K562 (cell line): Measurements from ENCODE around the gene ACSL5. TPM values are rescaled to one million over a fixed set of nuclear protein-coding genes. Genes with fewer than 3 reads are reported as not detected.

Source experiments
- ATAC-seq: fragments of 200-7000 bp; cut with Tn5 transposase; 3 replicates; pipeline ENCODE4 v1.9.1; 2020; ENCODE audit warnings: moderate library complexity
- BruUV-seq: library from RNA; stranded (reverse); fragments of 400-500 nt; replicated peaks from 2 replicates; lab custom pipeline; 2021; lab: Mats Ljungman, UMichigan
- CTCF ChIA-PET: fragments of 300-600 bp; formaldehyde crosslinking; extraction: SDS; loops from one replicate; lab custom pipeline; 2021; ENCODE audit warnings: low intra/inter-chr PET ratio; lab: Yijun Ruan, JAX
- POLR2A ChIA-PET: fragments of 300-600, 350-650 bp; sonication (Branson Sonifier 250); formaldehyde crosslinking; extraction: SDS; loops from one replicate; lab custom pipeline; 2021; ENCODE audit warnings: antibody characterized with exemption, inconsistent platforms; lab: Yijun Ruan, JAX
- DNase-seq, 4 experiments: peaks; one replicate each; pipeline versions ENCODE4 v3.0.0 to v3.0.0-alpha.2; 2011 to 2018; ENCODE audit warnings: low spot score in 3 of 4, mixed read lengths in 3 of 4; ENCODE audit errors: extremely low read depth in 1 of 4
- FAIRE-seq: peaks from 2 replicates; lab custom pipeline; 2011; peaks lifted over from hg19 to GRCh38; lab: Jason Lieb, UNC
- H2AFZ ChIP-seq: 2 replicates; pipeline ENCODE4 v1.6.0; 2011; ENCODE audit warnings: low read depth, low read length, control low read depth, inconsistent platforms
- H3K27ac ChIP-seq: fragments of 200-600 bp; 3 replicates; pipeline ENCODE4 v1.8.0; 2011; ENCODE audit warnings: low read depth, mild to moderate bottlenecking, control low read depth, inconsistent platforms, low read length, moderate library complexity, mixed read lengths; ENCODE audit errors: extremely low read depth
- H3K27me3 ChIP-seq, 2 experiments: fragments of 300-600 bp in 1 of 2; 2 replicates in 1 of 2; 3 replicates in 1 of 2; pipeline versions ENCODE4 v1.6.0 to v1.8.0; 2011; ENCODE audit warnings: inconsistent platforms in 2 of 2, low read length in 2 of 2, mild to moderate bottlenecking in 1 of 2, mixed read lengths in 1 of 2, moderate library complexity in 1 of 2; ENCODE audit not compliant: control insufficient read depth in 2 of 2, insufficient read depth in 2 of 2
- H3K36me3 ChIP-seq: fragments of 300-600 bp; 3 replicates; pipeline ENCODE4 v1.8.0; 2011; ENCODE audit warnings: mild to moderate bottlenecking, low read length, inconsistent platforms; ENCODE audit not compliant: control insufficient read depth, insufficient read depth
- H3K4me1 ChIP-seq, 2 experiments: fragments of 200-600 bp in 1 of 2; replicated peaks in 1 of 2; 2 replicates in 1 of 2; 3 replicates in 1 of 2; pipeline versions ENCODE4 v1.5.1 to v1.8.0; 2011; ENCODE audit warnings: inconsistent platforms in 2 of 2, low read length in 2 of 2, mild to moderate bottlenecking in 1 of 2, mixed read lengths in 1 of 2, moderate library complexity in 1 of 2; ENCODE audit not compliant: control insufficient read depth in 2 of 2, insufficient read depth in 2 of 2
- H3K4me2 ChIP-seq: 2 replicates; pipeline ENCODE4 v1.6.1; 2011; ENCODE audit warnings: low read length, control low read depth, inconsistent platforms, mixed read lengths; ENCODE audit not compliant: insufficient read depth
- H3K4me3 ChIP-seq: fragments of 200-600 bp; sonication (generic), shearing (Covaris generic); 2 replicates; pipeline ENCODE4 v1.5.1; 2016; ENCODE audit warnings: control low read depth, inconsistent platforms
- H3K79me2 ChIP-seq: fragments of 200-600 bp; 3 replicates; pipeline ENCODE4 v1.8.0; 2011; ENCODE audit warnings: low read length, inconsistent platforms; ENCODE audit not compliant: control insufficient read depth, insufficient read depth
- H3K9ac ChIP-seq, 2 experiments: 2 replicates each; pipeline versions ENCODE4 v1.6.0 to v1.6.1; 2011; ENCODE audit warnings: low read depth in 2 of 2, low read length in 2 of 2, control low read depth in 1 of 2, inconsistent platforms in 1 of 2, mild to moderate bottlenecking in 1 of 2, mixed read lengths in 1 of 2; ENCODE audit not compliant: insufficient read depth in 1 of 2
- H3K9me1 ChIP-seq: one replicate; pipeline ENCODE4 v1.6.0; 2011; ENCODE audit warnings: inconsistent platforms, mild to moderate bottlenecking, low read length, moderate library complexity; ENCODE audit not compliant: control insufficient read depth, insufficient read depth
- H3K9me3 ChIP-seq: replicated peaks from 2 replicates; pipeline ENCODE4 v1.5.1; 2011; ENCODE audit warnings: low read depth, low read length, inconsistent platforms; ENCODE audit not compliant: control insufficient read depth, insufficient read depth
- H4K20me1 ChIP-seq: replicated peaks from 2 replicates; pipeline ENCODE4 v1.6.1; 2011; ENCODE audit warnings: low read length, inconsistent platforms, mixed read lengths; ENCODE audit not compliant: control insufficient read depth, insufficient read depth
- HMG20B ChIP-seq: fragments of 250-450 bp; sonication (Bioruptor Pico); IDR thresholded peaks from 2 replicates; pipeline ENCODE4 v1.5.0; 2021; ENCODE audit warnings: mild to moderate bottlenecking
- IFI16 ChIP-seq: fragments of 250-450 bp; sonication (Bioruptor Pico); IDR thresholded peaks from 2 replicates; pipeline ENCODE4 v2.1.2; 2022; ENCODE audit warnings: mild to moderate bottlenecking, inconsistent platforms
- KLF16 ChIP-seq: IDR thresholded peaks from 2 replicates; pipeline ENCODE4 v1.6.1; 2016; ENCODE audit warnings: antibody characterized with exemption
- MED1 ChIP-seq: sonication (generic); formaldehyde crosslinking; IDR thresholded peaks from 2 replicates; pipeline ENCODE4 v1.8.1; 2023; ENCODE audit warnings: missing genetic modification reagents, borderline replicate concordance
- NBN ChIP-seq: fragments of 450-650 bp; IDR thresholded peaks from 2 replicates; pipeline ENCODE4 v1.6.1; 2016; ENCODE audit warnings: low read depth, mild to moderate bottlenecking
- SMC3 ChIP-seq: conservative IDR thresholded peaks from 2 replicates; pipeline ENCODE4 v1.6.1; 2011; ENCODE audit warnings: low read depth, low read length, improper control_type of control experiment; ENCODE audit not compliant: insufficient read depth
- ZBED1 ChIP-seq: IDR thresholded peaks from 2 replicates; pipeline ENCODE4 v1.6.1; 2014
- ZKSCAN3 ChIP-seq: fragments of 250-450 bp; sonication (Bioruptor Pico); IDR thresholded peaks from 2 replicates; pipeline ENCODE4 v1.4.0; 2020
- ZNF311 ChIP-seq: fragments of 250-450 bp; sonication (Bioruptor Pico); IDR thresholded peaks from 2 replicates; pipeline ENCODE4 v1.4.0; 2020; ENCODE audit warnings: mild to moderate bottlenecking, moderate library complexity
- WGBS: fragments of 100-300 bp; shearing (Covaris generic); methylation state at CpG from one replicate; pipeline ENCODE4 v1.1.6; 2016; ENCODE audit warnings: low coverage, mixed read lengths; ENCODE audit not compliant: insufficient coverage; ENCODE audit errors: missing lambda C conversion rate; 5-methylcytosine and 5-hydroxymethylcytosine counted together
- in situ Hi-C: fragments of 300-500 bp; cut with MboI; formaldehyde crosslinking; loops from 4 replicates; pipeline ENCODE4 v1.15.0; 2018; ENCODE audit warnings: inconsistent platforms, mixed read lengths
- intact Hi-C: fragments of 100-400 bp; cut with micrococcal nuclease; formaldehyde crosslinking; loops from 2 replicates; pipeline ENCODE4 v1.14.2; 2022
- polyA plus RNA-seq, 8 experiments: library from polyadenylated mRNA; depleted of rRNA in 4 of 8; stranded (reverse) in 5 of 8; unstranded in 3 of 8; fragments of >200 nt; fragmentation: Nextera tagmentation in 2 of 8; fragmentation: Illumina TruSeq in 1 of 8; extraction: Ambion mirVana in 2 of 8; extraction: Trizol in 1 of 8; gene quantifications; 2 replicates each; pipeline versions ENCODE4 v1.2.1 to v1.2.3, GENCODE V29; 2011 to 2014; ENCODE audit warnings: inconsistent platforms in 1 of 8, missing spikeins in 1 of 8
- total RNA-seq, 7 experiments: library from RNA; depleted of rRNA in 6 of 7; stranded (reverse); fragments of >200 nt in 6 of 7; fragmentation: Illumina TruSeq in 2 of 7; extraction: Trizol in 2 of 7; gene quantifications; 2 replicates each; pipeline versions ENCODE4 v1.2.1 to v1.2.3, GENCODE V29; 2011 to 2021; ENCODE audit warnings: low replicate concordance in 1 of 7
- TF ChIP-seq, protein P1 (sequence below): fragments of 250-450 bp; sonication (Bioruptor Pico); IDR thresholded peaks from 2 replicates; pipeline ENCODE4 v1.5.0; 2021; ENCODE audit warnings: mild to moderate bottlenecking, borderline replicate concordance
- TF ChIP-seq, protein P2 (sequence below): IDR thresholded peaks from 2 replicates; pipeline ENCODE4 v1.6.1; 2012; ENCODE audit warnings: low read depth, low read length, improper control_type of control experiment, borderline replicate concordance
- TF ChIP-seq, protein P3 (sequence below): fragments of 250-450 bp; sonication (Bioruptor Pico); IDR thresholded peaks from 2 replicates; pipeline ENCODE4 v1.5.0; 2020; ENCODE audit warnings: mild to moderate bottlenecking
- TF ChIP-seq, protein P4 (sequence below): fragments of 450-650 bp; IDR thresholded peaks from 2 replicates; pipeline ENCODE4 v1.6.1; 2016; ENCODE audit warnings: missing biosample characterization, missing genetic modification characterization
- TF ChIP-seq, protein P5 (sequence below), 2 experiments: fragments of 450-650 bp in 1 of 2; IDR thresholded peaks; 2 replicates each; pipeline ENCODE4 v1.6.1; 2011 to 2017; ENCODE audit warnings: low read depth in 2 of 2, antibody characterized with exemption in 1 of 2, borderline replicate concordance in 1 of 2, low read length in 1 of 2, mild to moderate bottlenecking in 1 of 2, mixed read lengths in 1 of 2; ENCODE audit not compliant: control insufficient read depth in 1 of 2

The ACSL5 gene
- total and polyA plus RNA-seq, 9 of the 15 experiments (the other 6 are each of a cell fraction or from before 2014, with no cell fraction given) = 0.19 to 1.4 (median 0.55) TPM

DNA sequence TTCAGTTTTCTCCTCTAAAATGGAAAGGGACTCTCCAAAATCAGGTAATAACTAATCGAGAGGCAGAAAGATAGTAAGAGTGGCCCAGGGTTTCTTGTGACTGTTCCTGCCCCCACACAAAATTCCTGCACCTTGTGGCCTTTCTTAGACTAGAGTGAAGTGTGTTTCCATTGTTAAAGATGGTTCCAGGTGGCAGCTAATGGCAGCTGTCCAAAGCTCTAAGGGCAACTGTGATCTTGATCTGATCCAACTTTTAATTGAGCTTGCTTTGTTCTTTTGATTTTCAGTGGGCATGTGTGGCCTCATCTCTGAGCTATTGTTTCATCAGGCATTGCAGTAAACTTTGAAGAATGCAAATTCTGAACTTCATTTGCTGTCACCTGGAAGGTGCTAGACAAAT, 19.4 kb downstream of the ACSL5 start:
- 0% methylated on average over 1 of the region's 1 CpG for WGBS
- Histone ChIP-seq H3K79me2 (no peaks in the 10 kb centered on the region), H3K36me3 (no peaks in the 10 kb centered on the region), H3K4me2 (no peak overlapping the region), H3K4me1 (no peaks in the 10 kb centered on the region; a peak in 2 of 5 replicates), H4K20me1 (no peaks in the 10 kb centered on the region), H3K9ac (no peak overlapping the region), H3K9me1 (no peaks in the 10 kb centered on the region), H3K27me3 (peaks cover 0 to 6% of the 10 kb centered on the region in 2 experiments; a peak in 2 of 5 replicates), H2AFZ (no peak overlapping the region), H3K4me3 (no peak overlapping the region), H3K27ac (no peak overlapping the region), H3K9me3 (no peaks in the 10 kb centered on the region)
- FAIRE-seq (no peak), DNase-seq (no peak), ATAC-seq (no peak)
- in situ Hi-C loops = no loop called here
- no TSS peak for BruUV-seq
- intact Hi-C loops = no loop called here
- ChIA-PET POLR2A (no interaction called here), CTCF (no interaction called here)
- TF ChIP-seq MED1 (CRISPR knock-in tag) = no peak
- TF ChIP-seq SMC3 = no peak
- TF ChIP-seq, protein P1, sequence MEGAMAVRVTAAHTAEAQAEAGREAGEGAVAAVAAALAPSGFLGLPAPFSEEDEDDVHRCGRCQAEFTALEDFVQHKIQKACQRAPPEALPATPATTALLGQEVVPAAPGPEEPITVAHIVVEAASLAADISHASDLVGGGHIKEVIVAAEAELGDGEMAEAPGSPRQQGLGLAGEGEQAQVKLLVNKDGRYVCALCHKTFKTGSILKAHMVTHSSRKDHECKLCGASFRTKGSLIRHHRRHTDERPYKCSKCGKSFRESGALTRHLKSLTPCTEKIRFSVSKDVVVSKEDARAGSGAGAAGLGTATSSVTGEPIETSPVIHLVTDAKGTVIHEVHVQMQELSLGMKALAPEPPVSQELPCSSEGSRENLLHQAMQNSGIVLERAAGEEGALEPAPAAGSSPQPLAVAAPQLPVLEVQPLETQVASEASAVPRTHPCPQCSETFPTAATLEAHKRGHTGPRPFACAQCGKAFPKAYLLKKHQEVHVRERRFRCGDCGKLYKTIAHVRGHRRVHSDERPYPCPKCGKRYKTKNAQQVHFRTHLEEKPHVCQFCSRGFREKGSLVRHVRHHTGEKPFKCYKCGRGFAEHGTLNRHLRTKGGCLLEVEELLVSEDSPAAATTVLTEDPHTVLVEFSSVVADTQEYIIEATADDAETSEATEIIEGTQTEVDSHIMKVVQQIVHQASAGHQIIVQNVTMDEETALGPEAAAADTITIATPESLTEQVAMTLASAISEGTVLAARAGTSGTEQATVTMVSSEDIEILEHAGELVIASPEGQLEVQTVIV = no peak
- TF ChIP-seq, protein P2, sequence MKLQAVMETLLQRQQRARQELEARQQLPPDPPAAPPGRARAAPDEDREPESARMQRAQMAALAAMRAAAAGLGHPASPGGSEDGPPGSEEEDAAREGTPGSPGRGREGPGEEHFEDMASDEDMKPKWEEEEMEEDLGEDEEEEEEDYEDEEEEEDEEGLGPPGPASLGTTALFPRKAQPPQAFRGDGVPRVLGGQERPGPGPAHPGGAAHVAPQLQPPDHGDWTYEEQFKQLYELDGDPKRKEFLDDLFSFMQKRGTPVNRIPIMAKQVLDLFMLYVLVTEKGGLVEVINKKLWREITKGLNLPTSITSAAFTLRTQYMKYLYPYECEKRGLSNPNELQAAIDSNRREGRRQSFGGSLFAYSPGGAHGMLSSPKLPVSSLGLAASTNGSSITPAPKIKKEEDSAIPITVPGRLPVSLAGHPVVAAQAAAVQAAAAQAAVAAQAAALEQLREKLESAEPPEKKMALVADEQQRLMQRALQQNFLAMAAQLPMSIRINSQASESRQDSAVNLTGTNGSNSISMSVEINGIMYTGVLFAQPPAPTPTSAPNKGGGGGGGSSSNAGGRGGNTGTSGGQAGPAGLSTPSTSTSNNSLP = no peak
- TF ChIP-seq IFI16 = no peak
- no peak for TF ChIP-seq HMG20B (CRISPR knock-in tag)
- TF ChIP-seq ZKSCAN3 (CRISPR knock-in tag) = no peak
- TF ChIP-seq, protein P3, sequence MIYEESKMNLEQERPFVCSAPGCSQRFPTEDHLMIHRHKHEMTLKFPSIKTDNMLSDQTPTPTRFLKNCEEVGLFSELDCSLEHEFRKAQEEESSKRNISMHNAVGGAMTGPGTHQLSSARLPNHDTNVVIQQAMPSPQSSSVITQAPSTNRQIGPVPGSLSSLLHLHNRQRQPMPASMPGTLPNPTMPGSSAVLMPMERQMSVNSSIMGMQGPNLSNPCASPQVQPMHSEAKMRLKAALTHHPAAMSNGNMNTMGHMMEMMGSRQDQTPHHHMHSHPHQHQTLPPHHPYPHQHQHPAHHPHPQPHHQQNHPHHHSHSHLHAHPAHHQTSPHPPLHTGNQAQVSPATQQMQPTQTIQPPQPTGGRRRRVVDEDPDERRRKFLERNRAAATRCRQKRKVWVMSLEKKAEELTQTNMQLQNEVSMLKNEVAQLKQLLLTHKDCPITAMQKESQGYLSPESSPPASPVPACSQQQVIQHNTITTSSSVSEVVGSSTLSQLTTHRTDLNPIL = no peak
- TF ChIP-seq, protein P4, sequence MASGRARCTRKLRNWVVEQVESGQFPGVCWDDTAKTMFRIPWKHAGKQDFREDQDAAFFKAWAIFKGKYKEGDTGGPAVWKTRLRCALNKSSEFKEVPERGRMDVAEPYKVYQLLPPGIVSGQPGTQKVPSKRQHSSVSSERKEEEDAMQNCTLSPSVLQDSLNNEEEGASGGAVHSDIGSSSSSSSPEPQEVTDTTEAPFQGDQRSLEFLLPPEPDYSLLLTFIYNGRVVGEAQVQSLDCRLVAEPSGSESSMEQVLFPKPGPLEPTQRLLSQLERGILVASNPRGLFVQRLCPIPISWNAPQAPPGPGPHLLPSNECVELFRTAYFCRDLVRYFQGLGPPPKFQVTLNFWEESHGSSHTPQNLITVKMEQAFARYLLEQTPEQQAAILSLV (tag) = no peak
- TF ChIP-seq KLF16 = no peak
- TF ChIP-seq ZNF311 (CRISPR knock-in tag) = no peak
- TF ChIP-seq, protein P5, sequence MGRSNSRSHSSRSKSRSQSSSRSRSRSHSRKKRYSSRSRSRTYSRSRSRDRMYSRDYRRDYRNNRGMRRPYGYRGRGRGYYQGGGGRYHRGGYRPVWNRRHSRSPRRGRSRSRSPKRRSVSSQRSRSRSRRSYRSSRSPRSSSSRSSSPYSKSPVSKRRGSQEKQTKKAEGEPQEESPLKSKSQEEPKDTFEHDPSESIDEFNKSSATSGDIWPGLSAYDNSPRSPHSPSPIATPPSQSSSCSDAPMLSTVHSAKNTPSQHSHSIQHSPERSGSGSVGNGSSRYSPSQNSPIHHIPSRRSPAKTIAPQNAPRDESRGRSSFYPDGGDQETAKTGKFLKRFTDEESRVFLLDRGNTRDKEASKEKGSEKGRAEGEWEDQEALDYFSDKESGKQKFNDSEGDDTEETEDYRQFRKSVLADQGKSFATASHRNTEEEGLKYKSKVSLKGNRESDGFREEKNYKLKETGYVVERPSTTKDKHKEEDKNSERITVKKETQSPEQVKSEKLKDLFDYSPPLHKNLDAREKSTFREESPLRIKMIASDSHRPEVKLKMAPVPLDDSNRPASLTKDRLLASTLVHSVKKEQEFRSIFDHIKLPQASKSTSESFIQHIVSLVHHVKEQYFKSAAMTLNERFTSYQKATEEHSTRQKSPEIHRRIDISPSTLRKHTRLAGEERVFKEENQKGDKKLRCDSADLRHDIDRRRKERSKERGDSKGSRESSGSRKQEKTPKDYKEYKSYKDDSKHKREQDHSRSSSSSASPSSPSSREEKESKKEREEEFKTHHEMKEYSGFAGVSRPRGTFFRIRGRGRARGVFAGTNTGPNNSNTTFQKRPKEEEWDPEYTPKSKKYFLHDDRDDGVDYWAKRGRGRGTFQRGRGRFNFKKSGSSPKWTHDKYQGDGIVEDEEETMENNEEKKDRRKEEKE (IDR thresholded peaks at IDR 0.05; ENCODE audit: borderline replicate concordance in 1 of 2, control insufficient read depth in 1 of 2, low read depth in 2 of 2, low read length in 1 of 2) = no peak
- no peak for TF ChIP-seq ZBED1
- no peak for TF ChIP-seq NBN
